Caco-2 (cell line): ENCODE results near the gene NOXA1. TPM values are rescaled to one million over a fixed set of nuclear protein-coding genes. Genes with fewer than 3 reads are reported as not detected.
A peak's percentile ranks its signal among the peaks of the same experiment; 100 is the strongest.

Experiments used
- Bru-seq: library from RNA; stranded (reverse); fragments of 400-500 nt; gene quantifications from one replicate; lab custom pipeline; 2021; lab: Mats Ljungman, UMichigan
- BruChase-seq, 2 experiments: library from RNA; stranded (reverse); fragments of 400-500 nt; gene quantifications; one replicate each; lab custom pipeline; 2021; lab: Mats Ljungman, UMichigan
- BruUV-seq: library from RNA; stranded (reverse); fragments of 400-500 nt; replicated peaks from 2 replicates; lab custom pipeline; 2021; lab: Mats Ljungman, UMichigan
- CTCF ChIA-PET: fragments of 300-600 bp; sonication (Branson Sonifier 250); formaldehyde crosslinking; loops from one replicate; lab custom pipeline; 2022; ENCODE audit warnings: antibody characterized with exemption; lab: Charles Lee
- POLR2A ChIA-PET: fragments of 300-600 bp; sonication (Branson Sonifier 250); formaldehyde crosslinking; loops from one replicate; lab custom pipeline; 2022; ENCODE audit warnings: antibody characterized with exemption; lab: Charles Lee
- DNase-seq, 2 experiments: peaks; one replicate each; pipeline versions ENCODE4 v3.0.0 to v3.0.0-alpha.2; 2020 to 2022
- H3K27me3 ChIP-seq: replicated peaks from 2 replicates; pipeline ENCODE4 v1.6.0; 2011; ENCODE audit warnings: low read length; ENCODE audit not compliant: control insufficient read depth, insufficient read depth
- H3K36me3 ChIP-seq: 2 replicates; pipeline ENCODE4 v1.5.1; 2011; ENCODE audit warnings: low read length; ENCODE audit not compliant: control insufficient read depth, insufficient read depth
- H3K4me1 ChIP-seq: fragments of 250-450 bp; sonication (Bioruptor Pico); 2 replicates; pipeline ENCODE4 v1.5.1; 2020; ENCODE audit warnings: mild to moderate bottlenecking
- H3K4me3 ChIP-seq: 2 replicates; pipeline ENCODE4 v1.5.1; 2011; ENCODE audit warnings: low read depth, mild to moderate bottlenecking, control low read depth, low read length
- H3K9me3 ChIP-seq: fragments of 250-450 bp; sonication (Bioruptor Pico); 2 replicates; pipeline ENCODE4 v1.5.1; 2020; ENCODE audit warnings: mild to moderate bottlenecking, moderate library complexity
- H3K27ac Mint-ChIP-seq: one replicate; pipeline ENCODE4 v1.8.0; 2022; ENCODE audit warnings: mixed read lengths; ENCODE audit not compliant: unreplicated experiment
- H3K27me3 Mint-ChIP-seq: one replicate; pipeline ENCODE4 v1.8.0; 2022; ENCODE audit warnings: mixed read lengths; ENCODE audit not compliant: insufficient read depth, unreplicated experiment
- H3K36me3 Mint-ChIP-seq: one replicate; pipeline ENCODE4 v1.8.0; 2022; ENCODE audit warnings: mild to moderate bottlenecking, mixed read lengths; ENCODE audit not compliant: insufficient read depth, unreplicated experiment
- H3K4me1 Mint-ChIP-seq: one replicate; pipeline ENCODE4 v1.8.0; 2022; ENCODE audit warnings: low read depth, mixed read lengths; ENCODE audit not compliant: unreplicated experiment
- H3K4me3 Mint-ChIP-seq: one replicate; pipeline ENCODE4 v1.8.0; 2022; ENCODE audit warnings: mild to moderate bottlenecking, moderate library complexity, mixed read lengths; ENCODE audit not compliant: unreplicated experiment
- H3K9me3 Mint-ChIP-seq: one replicate; pipeline ENCODE4 v1.8.0; 2022; ENCODE audit warnings: mixed read lengths; ENCODE audit not compliant: unreplicated experiment
- CTCF ChIP-seq, 2 experiments: fragments of 200-600 bp in 1 of 2; IDR thresholded peaks; 1 replicate in 1 of 2; 2 replicates in 1 of 2; pipeline versions ENCODE4 v1.5.1 to v1.8.0; 2011 to 2022; ENCODE audit warnings: antibody characterized with exemption in 1 of 2, control low read depth in 1 of 2, inconsistent platforms in 1 of 2, low read depth in 1 of 2, low read length in 1 of 2, mild to moderate bottlenecking in 1 of 2, moderate library complexity in 1 of 2; ENCODE audit not compliant: insufficient read depth in 1 of 2, severe bottlenecking in 1 of 2, unreplicated experiment in 1 of 2
- intact Hi-C: fragments of 100-400 bp; cut with micrococcal nuclease; formaldehyde crosslinking; loops from one replicate; pipeline ENCODE4 v1.10.0; 2022; ENCODE audit not compliant: unreplicated experiment
- long read RNA-seq: library from polyadenylated mRNA; stranded (forward); transcript quantifications from one replicate; pipeline ENCODE4 v2.0.0, GENCODE V29; 2022
- total RNA-seq: library from RNA; stranded (reverse); gene quantifications from 2 replicates; pipeline ENCODE4 v1.2.3, GENCODE V29; 2022

The NOXA1 gene
- 7.3 and 8.6 TPM in 2 replicates for total RNA-seq
- percentile 63 among the genes with signal in this experiment for Bru-seq, nascent RNA
- percentile 55 among the genes with signal in this experiment for BruChase-seq, experiment 1, labeled RNA remaining after a 2-hour chase
- BruChase-seq, experiment 2, labeled RNA remaining after a 6-hour chase: percentile 57 among the genes with signal in this experiment
- long read RNA-seq, partial matches to known transcripts: 2 of 13 reads
- long read RNA-seq, other reads (novel, unspliced or antisense): 11 of 13 reads

- BruUV-seq: no TSS peak
- intact Hi-C loops: loop anchor here (1.0 to 5.0 kb wide), 3 partner anchors 18 to 121 kb away; partner anchors contain the start of genes ENTPD8 and NRARP
- peak; percentile 64 to 67 for TF ChIP-seq CTCF (IDR thresholded peaks at IDR 0.05; ENCODE audit: insufficient read depth in 1 of 2, low read depth in 1 of 2, low read length in 1 of 2, severe bottlenecking in 1 of 2, unreplicated experiment in 1 of 2)
- Mint-ChIP-seq H3K4me1 (peaks cover 6% of the 10 kb centered on the region), H3K27ac (peak within 1 kb of the TSS; percentile 58), H3K9me3 (no peaks in the 10 kb centered on the region), H3K36me3 (peaks cover under 1% of the 10 kb centered on the region), H3K27me3 (no peaks in the 10 kb centered on the region), H3K4me3 (peak within 1 kb of the TSS; percentile 78)
- Histone ChIP-seq H3K4me3 (peak within 1 kb of the TSS; percentile 73), H3K9me3 (no peaks in the 10 kb centered on the region), H3K27me3 (no peaks in the 10 kb centered on the region), H3K4me1 (peaks cover 16% of the 10 kb centered on the region), H3K36me3 (no peaks in the 10 kb centered on the region)
- DNase-seq: peak; percentile 94 to 97
- ChIA-PET CTCF (interaction anchor here (0.6 to 2.4 kb wide), 20 partner anchors 10 to 877 kb away, joined by 3 to 40 read pairs (median 6); partner anchors contain the start of genes ENTPD8, MRPL41, NELFB and NOTCH1), POLR2A (interaction anchor here (0.6 to 1.5 kb wide), 10 partner anchors 14 to 222 kb away, joined by 3 to 11 read pairs (median 8); partner anchors contain the start of genes ENTPD8, NELFB, NRARP and NSMF)
Observed at GRCh38 chr9:137422604-137423513, at the start of gene NOXA1, which contains the start of gene EXD3. Gene NOXA1 (plus strand): TSS chr9:137423393. CDS start chr9:137423530, 137 bp downstream. Gene EXD3 (minus strand): TSS chr9:137423162. CDS start chr9:137395357, 27,805 bp downstream.

- Histone ChIP-seq H3K9me3 (no peaks in the 10 kb centered on the region), H3K36me3 (no peaks in the 10 kb centered on the region), H3K4me3 (no peak overlapping the region), H3K4me1 (no peaks in the 10 kb centered on the region), H3K27me3 (no peaks in the 10 kb centered on the region)
- Mint-ChIP-seq H3K9me3 (no peaks in the 10 kb centered on the region), H3K36me3 (peaks cover 14% of the 10 kb centered on the region), H3K4me3 (no peak overlapping the region), H3K27me3 (no peaks in the 10 kb centered on the region), H3K4me1 (peaks cover 5% of the 10 kb centered on the region), H3K27ac (no peak overlapping the region)
- DNase-seq: peak in 1 of 2 experiments; percentile 11
- BruUV-seq: no TSS peak
- intact Hi-C loops: no loop called here
- ChIA-PET CTCF (no interaction called here), POLR2A (no interaction called here)
- no peak for TF ChIP-seq CTCF (IDR thresholded peaks at IDR 0.05; ENCODE audit: insufficient read depth in 1 of 2, low read depth in 1 of 2, low read length in 1 of 2, severe bottlenecking in 1 of 2, unreplicated experiment in 1 of 2)
Observed at GRCh38 chr9:137373611-137373980, 49.6 kb upstream of the NOXA1 start.
